DOHH2 (cell line): ENCODE data around the gene GAS2L1.

Source experiments
- H3F3A ChIP-seq: fragments of 200-600 bp; sonication (generic), shearing (Covaris generic); 2 replicates; pipeline ENCODE4 v1.6.0; 2016; ENCODE audit warnings: antibody characterized with exemption, mild to moderate bottlenecking; ENCODE audit not compliant: control insufficient read depth, insufficient read depth
- H3K27ac ChIP-seq: fragments of 200-600 bp; sonication (generic); 2 replicates; pipeline ENCODE4 v1.5.1; 2014; ENCODE audit warnings: low read depth, mild to moderate bottlenecking, low read length, moderate library complexity
- H3K27me3 ChIP-seq: fragments of 200-600 bp; sonication (generic); 2 replicates; pipeline ENCODE4 v1.6.1; 2014; ENCODE audit warnings: mild to moderate bottlenecking, low read length, mixed read lengths; ENCODE audit not compliant: control insufficient read depth
- H3K36me3 ChIP-seq: fragments of 200-600 bp; sonication (generic); 2 replicates; pipeline ENCODE4 v1.6.1; 2014; ENCODE audit warnings: mild to moderate bottlenecking, low read length, moderate library complexity, mixed read lengths; ENCODE audit not compliant: control insufficient read depth
- H3K4me1 ChIP-seq: fragments of 200-600 bp; sonication (generic); 2 replicates; pipeline ENCODE4 v1.6.1; 2014; ENCODE audit warnings: mild to moderate bottlenecking, low read length, mixed read lengths; ENCODE audit not compliant: control insufficient read depth
- H3K4me2 ChIP-seq: fragments of 200-600 bp; sonication (generic); 2 replicates; pipeline ENCODE4 v1.6.0; 2014; ENCODE audit warnings: mild to moderate bottlenecking, low read length, moderate library complexity
- H3K4me3 ChIP-seq: fragments of 200-600 bp; sonication (generic); 2 replicates; pipeline ENCODE4 v1.5.1; 2014; ENCODE audit warnings: mild to moderate bottlenecking, low read length, mixed read lengths
- H3K79me2 ChIP-seq: fragments of 200-600 bp; sonication (generic); 2 replicates; pipeline ENCODE4 v1.6.1; 2014; ENCODE audit warnings: mild to moderate bottlenecking, low read length, mixed read lengths; ENCODE audit not compliant: control insufficient read depth
- H3K9me2 ChIP-seq: fragments of 200-600 bp; sonication (generic); replicated peaks from 2 replicates; pipeline ENCODE4 v1.6.1; 2014; ENCODE audit warnings: mild to moderate bottlenecking, low read length, mixed read lengths; ENCODE audit not compliant: control insufficient read depth
- H3K9me3 ChIP-seq: fragments of 200-600 bp; sonication (generic); 2 replicates; pipeline ENCODE4 v1.6.1; 2014; ENCODE audit warnings: antibody characterized with exemption, low read length, mixed read lengths; ENCODE audit not compliant: control insufficient read depth, insufficient read depth
- H4K20me1 ChIP-seq: fragments of 200-600 bp; sonication (generic); 2 replicates; pipeline ENCODE4 v1.6.0; 2014; ENCODE audit warnings: low read depth, mild to moderate bottlenecking, antibody characterized with exemption, low read length, moderate library complexity; ENCODE audit not compliant: control insufficient read depth, insufficient read depth
- CTCF ChIP-seq: fragments of 200-600 bp; sonication (generic); IDR thresholded peaks from one replicate; pipeline ENCODE4 v1.5.1; 2014; ENCODE audit warnings: antibody characterized with exemption, mild to moderate bottlenecking, low read depth, low read length; ENCODE audit not compliant: poor library complexity, severe bottlenecking
- EZH2phosphoT487 ChIP-seq: fragments of 200-600 bp; sonication (generic); IDR thresholded peaks from 2 replicates; pipeline ENCODE4 v1.6.1; 2017; ENCODE audit warnings: borderline replicate concordance, mild to moderate bottlenecking, antibody characterized with exemption, low read length, moderate library complexity, mixed read lengths

The GAS2L1 gene

GRCh38 chr22:29325785-29326315, 19.4 kb downstream of the GAS2L1 start:
- no peak overlapping the region for H3K4me3 ChIP-seq

GRCh38 chr22:29326481-29326880, 20.0 kb downstream of the GAS2L1 start:
- H4K20me1 ChIP-seq: no peaks in the 10 kb centered on the region
- H3K9me3 ChIP-seq: no peaks in the 10 kb centered on the region
- no peak overlapping the region for H3K4me3 ChIP-seq
- H3F3A ChIP-seq: no peaks in the 10 kb centered on the region
- peaks cover 1% of the 10 kb centered on the region for H3K4me1 ChIP-seq
- H3K79me2 ChIP-seq: no peaks in the 10 kb centered on the region
- no peaks in the 10 kb centered on the region for H3K9me2 ChIP-seq
- H3K4me2 ChIP-seq: no peak overlapping the region
- H3K36me3 ChIP-seq: peaks cover 40% of the 10 kb centered on the region
- no peak overlapping the region for H3K27ac ChIP-seq
- TF ChIP-seq CTCF (no peak), EZH2phosphoT487 (no peak)
- no peaks in the 10 kb centered on the region for H3K27me3 ChIP-seq

More at GRCh38 chr22:29325785-29326315, 19.4 kb downstream of the GAS2L1 start:
- Histone ChIP-seq H4K20me1 (no peaks in the 10 kb centered on the region), H3K4me1 (peaks cover 7% of the 10 kb centered on the region), H3K27ac (no peak overlapping the region), H3K9me3 (no peaks in the 10 kb centered on the region), H3K79me2 (no peaks in the 10 kb centered on the region), H3K27me3 (no peaks in the 10 kb centered on the region), H3K4me2 (no peak overlapping the region), H3K36me3 (peaks cover 39% of the 10 kb centered on the region), H3K9me2 (no peaks in the 10 kb centered on the region), H3F3A (no peaks in the 10 kb centered on the region)
- no peak for TF ChIP-seq CTCF
- TF ChIP-seq EZH2phosphoT487: no peak

- Histone ChIP-seq H3K9me3 (no peaks in the 10 kb centered on the region), H3K27ac (no peak overlapping the region), H3K4me1 (no peaks in the 10 kb centered on the region), H3K27me3 (no peaks in the 10 kb centered on the region), H4K20me1 (no peaks in the 10 kb centered on the region), H3K9me2 (no peaks in the 10 kb centered on the region), H3K4me3 (no peak overlapping the region), H3K36me3 (peaks cover 48% of the 10 kb centered on the region), H3K79me2 (no peaks in the 10 kb centered on the region), H3F3A (no peaks in the 10 kb centered on the region), H3K4me2 (no peak overlapping the region)
- TF ChIP-seq CTCF (no peak), EZH2phosphoT487 (no peak)
Measured at GRCh38 chr22:29327089-29327764, 20.8 kb downstream of the GAS2L1 start.
